Fibroblast of skin of scalp (primary cell): ENCODE measurements around the gene KLHL10. TPM values are rescaled to one million over a fixed set of nuclear protein-coding genes. Genes with fewer than 3 reads are reported as not detected.

Experiments used
- DNase-seq: peaks from one replicate; pipeline ENCODE4 v3.0.0-alpha.2; 2013
- polyA plus RNA-seq, 2 experiments: library from polyadenylated mRNA; unstranded; fragments of 120-200 nt; gene quantifications; one replicate each; pipeline ENCODE4 v1.2.1, GENCODE V29; 2013; ENCODE audit not compliant: insufficient read length in 2 of 2

The KLHL10 gene
- not detected for polyA plus RNA-seq (2013, experiment 1 of 2; ENCODE audit: insufficient read length)
- polyA plus RNA-seq (2013, experiment 2 of 2; ENCODE audit: insufficient read length) = not detected

GRCh38 chr17:41837761-41838538 is at the start of gene KLHL10:
Gene KLHL10, plus strand, starts transcription at chr17:41837825. Its CDS starts 108 bp downstream, at chr17:41837933.
- no peak for DNase-seq

GRCh38 chr17:41792845-41793783 is 44.5 kb upstream of the KLHL10 start:
- DNase-seq = no peak

GRCh38 chr17:41793784-41794539 is 43.7 kb upstream of the KLHL10 start:
- peak; percentile 58 for DNase-seq

- DNase-seq = no peak
These were observed 43.1 kb upstream of the KLHL10 start for GRCh38 chr17:41794540-41794975.

- no peak for DNase-seq
These were observed 41.3 kb upstream of the KLHL10 start for GRCh38 chr17:41796121-41796895.

GRCh38 chr17:41797377-41797776 is 40.2 kb upstream of the KLHL10 start:
- DNase-seq = no peak

- no peak for DNase-seq
These were observed 38.3 kb upstream of the KLHL10 start for GRCh38 chr17:41799366-41799765.

GRCh38 chr17:41800601-41801373 is 36.8 kb upstream of the KLHL10 start:
- DNase-seq = peak; percentile 65

- peak; percentile 74 for DNase-seq
These were observed 36.0 kb upstream of the KLHL10 start for GRCh38 chr17:41801374-41802271.

- DNase-seq = no peak
These were observed 34.3 kb upstream of the KLHL10 start for GRCh38 chr17:41803049-41804020.

GRCh38 chr17:41806685-41807445 is 30.8 kb upstream of the KLHL10 start:
- no peak for DNase-seq

GRCh38 chr17:41810659-41811548 is 26.7 kb upstream of the KLHL10 start:
- DNase-seq = no peak

GRCh38 chr17:41811549-41812380 is 25.9 kb upstream of the KLHL10 start, which contains the start of gene P3H4:
Gene P3H4, minus strand, starts transcription at chr17:41811949. Its CDS starts 34 bp downstream, at chr17:41811915.
- peak; percentile 80 for DNase-seq

- DNase-seq = peak; percentile 95
These were observed 25.1 kb upstream of the KLHL10 start, which contains the start of gene FKBP10 for GRCh38 chr17:41812381-41813151. Gene FKBP10, plus strand, starts transcription at chr17:41813004. Its CDS starts 31 bp downstream, at chr17:41813035.
